ENCODE results near the gene SUGCT. TPM values are rescaled to one million over a fixed set of nuclear protein-coding genes. Genes with fewer than 3 reads are reported as not detected.

SUGCT gene
- total and polyA plus RNA-seq, 2 of the 8 experiments (the other 6 are each of a cell fraction or from before 2014, with no cell fraction given), result 2.8 to 5.4 TPM

DNA sequence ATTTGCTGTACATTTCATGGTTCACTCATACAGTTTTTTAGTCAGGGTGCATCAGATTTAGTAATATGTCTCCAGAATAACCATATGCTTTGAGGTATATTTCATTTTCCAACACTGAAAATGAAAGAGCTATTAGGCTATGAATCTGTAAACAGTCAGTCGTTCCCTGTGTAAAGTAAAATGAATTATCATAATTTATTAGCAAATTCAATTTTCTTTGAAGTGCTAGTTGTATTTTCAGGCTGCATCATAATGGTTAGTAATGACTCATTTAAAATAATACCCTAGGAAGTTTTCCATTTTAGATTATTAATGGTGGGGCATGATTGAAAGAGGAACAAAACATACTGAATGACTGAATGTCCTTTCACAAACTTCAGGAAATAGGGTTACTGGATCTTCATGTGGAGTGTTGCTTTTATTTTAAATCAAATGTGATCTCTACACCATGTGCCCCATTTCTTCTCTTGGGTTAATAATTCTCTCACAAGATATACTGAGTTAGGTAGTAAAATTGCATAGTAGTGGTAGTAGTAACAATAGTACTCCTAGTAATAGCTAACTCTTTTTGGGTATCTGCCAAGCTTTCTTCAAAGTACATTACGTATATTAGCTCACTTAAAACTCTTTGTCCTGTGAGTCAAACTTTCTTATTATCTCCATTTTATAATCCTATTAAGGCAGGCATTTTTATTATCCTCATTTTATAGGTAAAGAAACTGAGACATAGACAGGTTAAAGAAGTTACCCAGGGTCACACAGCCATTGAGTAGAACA lies 476.5 kb downstream of the SUGCT start (continued):
- TF ChIP-seq CHD2 (IDR thresholded peaks at IDR 0.05; ENCODE audit: low read length) (no peak), RXRA (IDR thresholded peaks at IDR 0.05; ENCODE audit: insufficient read depth, low read depth, low read length) (no peak), BACH1 (IDR thresholded peaks at IDR 0.05; ENCODE audit: low read length) (no peak), JUN (IDR thresholded peaks at IDR 0.05; ENCODE audit: low read depth, low read length) (no peak), KDM1A (IDR thresholded peaks at IDR 0.05; ENCODE audit: borderline replicate concordance, low read length) (no peak), SRF (IDR thresholded peaks at IDR 0.05; ENCODE audit: low read depth, low read length) (no peak), RAD21 (IDR thresholded peaks at IDR 0.05 in 1 of 2, conservative IDR thresholded peaks at IDR 0.05 in 1 of 2; ENCODE audit: low read depth in 2 of 2, low read length in 2 of 2) (no peak), SP2 (IDR thresholded peaks at IDR 0.05; ENCODE audit: low read length) (no peak)
- TF ChIP-seq, protein P1, sequence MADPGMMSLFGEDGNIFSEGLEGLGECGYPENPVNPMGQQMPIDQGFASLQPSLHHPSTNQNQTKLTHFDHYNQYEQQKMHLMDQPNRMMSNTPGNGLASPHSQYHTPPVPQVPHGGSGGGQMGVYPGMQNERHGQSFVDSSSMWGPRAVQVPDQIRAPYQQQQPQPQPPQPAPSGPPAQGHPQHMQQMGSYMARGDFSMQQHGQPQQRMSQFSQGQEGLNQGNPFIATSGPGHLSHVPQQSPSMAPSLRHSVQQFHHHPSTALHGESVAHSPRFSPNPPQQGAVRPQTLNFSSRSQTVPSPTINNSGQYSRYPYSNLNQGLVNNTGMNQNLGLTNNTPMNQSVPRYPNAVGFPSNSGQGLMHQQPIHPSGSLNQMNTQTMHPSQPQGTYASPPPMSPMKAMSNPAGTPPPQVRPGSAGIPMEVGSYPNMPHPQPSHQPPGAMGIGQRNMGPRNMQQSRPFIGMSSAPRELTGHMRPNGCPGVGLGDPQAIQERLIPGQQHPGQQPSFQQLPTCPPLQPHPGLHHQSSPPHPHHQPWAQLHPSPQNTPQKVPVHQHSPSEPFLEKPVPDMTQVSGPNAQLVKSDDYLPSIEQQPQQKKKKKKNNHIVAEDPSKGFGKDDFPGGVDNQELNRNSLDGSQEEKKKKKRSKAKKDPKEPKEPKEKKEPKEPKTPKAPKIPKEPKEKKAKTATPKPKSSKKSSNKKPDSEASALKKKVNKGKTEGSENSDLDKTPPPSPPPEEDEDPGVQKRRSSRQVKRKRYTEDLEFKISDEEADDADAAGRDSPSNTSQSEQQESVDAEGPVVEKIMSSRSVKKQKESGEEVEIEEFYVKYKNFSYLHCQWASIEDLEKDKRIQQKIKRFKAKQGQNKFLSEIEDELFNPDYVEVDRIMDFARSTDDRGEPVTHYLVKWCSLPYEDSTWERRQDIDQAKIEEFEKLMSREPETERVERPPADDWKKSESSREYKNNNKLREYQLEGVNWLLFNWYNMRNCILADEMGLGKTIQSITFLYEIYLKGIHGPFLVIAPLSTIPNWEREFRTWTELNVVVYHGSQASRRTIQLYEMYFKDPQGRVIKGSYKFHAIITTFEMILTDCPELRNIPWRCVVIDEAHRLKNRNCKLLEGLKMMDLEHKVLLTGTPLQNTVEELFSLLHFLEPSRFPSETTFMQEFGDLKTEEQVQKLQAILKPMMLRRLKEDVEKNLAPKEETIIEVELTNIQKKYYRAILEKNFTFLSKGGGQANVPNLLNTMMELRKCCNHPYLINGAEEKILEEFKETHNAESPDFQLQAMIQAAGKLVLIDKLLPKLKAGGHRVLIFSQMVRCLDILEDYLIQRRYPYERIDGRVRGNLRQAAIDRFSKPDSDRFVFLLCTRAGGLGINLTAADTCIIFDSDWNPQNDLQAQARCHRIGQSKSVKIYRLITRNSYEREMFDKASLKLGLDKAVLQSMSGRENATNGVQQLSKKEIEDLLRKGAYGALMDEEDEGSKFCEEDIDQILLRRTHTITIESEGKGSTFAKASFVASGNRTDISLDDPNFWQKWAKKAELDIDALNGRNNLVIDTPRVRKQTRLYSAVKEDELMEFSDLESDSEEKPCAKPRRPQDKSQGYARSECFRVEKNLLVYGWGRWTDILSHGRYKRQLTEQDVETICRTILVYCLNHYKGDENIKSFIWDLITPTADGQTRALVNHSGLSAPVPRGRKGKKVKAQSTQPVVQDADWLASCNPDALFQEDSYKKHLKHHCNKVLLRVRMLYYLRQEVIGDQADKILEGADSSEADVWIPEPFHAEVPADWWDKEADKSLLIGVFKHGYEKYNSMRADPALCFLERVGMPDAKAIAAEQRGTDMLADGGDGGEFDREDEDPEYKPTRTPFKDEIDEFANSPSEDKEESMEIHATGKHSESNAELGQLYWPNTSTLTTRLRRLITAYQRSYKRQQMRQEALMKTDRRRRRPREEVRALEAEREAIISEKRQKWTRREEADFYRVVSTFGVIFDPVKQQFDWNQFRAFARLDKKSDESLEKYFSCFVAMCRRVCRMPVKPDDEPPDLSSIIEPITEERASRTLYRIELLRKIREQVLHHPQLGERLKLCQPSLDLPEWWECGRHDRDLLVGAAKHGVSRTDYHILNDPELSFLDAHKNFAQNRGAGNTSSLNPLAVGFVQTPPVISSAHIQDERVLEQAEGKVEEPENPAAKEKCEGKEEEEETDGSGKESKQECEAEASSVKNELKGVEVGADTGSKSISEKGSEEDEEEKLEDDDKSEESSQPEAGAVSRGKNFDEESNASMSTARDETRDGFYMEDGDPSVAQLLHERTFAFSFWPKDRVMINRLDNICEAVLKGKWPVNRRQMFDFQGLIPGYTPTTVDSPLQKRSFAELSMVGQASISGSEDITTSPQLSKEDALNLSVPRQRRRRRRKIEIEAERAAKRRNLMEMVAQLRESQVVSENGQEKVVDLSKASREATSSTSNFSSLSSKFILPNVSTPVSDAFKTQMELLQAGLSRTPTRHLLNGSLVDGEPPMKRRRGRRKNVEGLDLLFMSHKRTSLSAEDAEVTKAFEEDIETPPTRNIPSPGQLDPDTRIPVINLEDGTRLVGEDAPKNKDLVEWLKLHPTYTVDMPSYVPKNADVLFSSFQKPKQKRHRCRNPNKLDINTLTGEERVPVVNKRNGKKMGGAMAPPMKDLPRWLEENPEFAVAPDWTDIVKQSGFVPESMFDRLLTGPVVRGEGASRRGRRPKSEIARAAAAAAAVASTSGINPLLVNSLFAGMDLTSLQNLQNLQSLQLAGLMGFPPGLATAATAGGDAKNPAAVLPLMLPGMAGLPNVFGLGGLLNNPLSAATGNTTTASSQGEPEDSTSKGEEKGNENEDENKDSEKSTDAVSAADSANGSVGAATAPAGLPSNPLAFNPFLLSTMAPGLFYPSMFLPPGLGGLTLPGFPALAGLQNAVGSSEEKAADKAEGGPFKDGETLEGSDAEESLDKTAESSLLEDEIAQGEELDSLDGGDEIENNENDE (IDR thresholded peaks at IDR 0.05; ENCODE audit: insufficient replicate concordance, low read length), result no peak
